Measurements from ENCODE around the gene TIAM2.

The TIAM2 gene

GRCh38 chr6:155187106-155187505 is 192.0 kb downstream of the TIAM2 start:
- H3K27ac ChIP-seq (ENCODE audit: low read depth, low read length) = no peak overlapping the region
- no CpG with 5 or more reads among the region's 2 CpGs for WGBS (ENCODE audit: extremely low coverage, insufficient coverage, low lambda C conversion rate)
- H3K4ac ChIP-seq (ENCODE audit: low read depth, low read length) = no peak overlapping the region

GRCh38 chr6:155187994-155188706 is 193.0 kb downstream of the TIAM2 start:
- Histone ChIP-seq H3K79me1 (ENCODE audit: low read length) (no peaks in the 10 kb centered on the region), H3K23ac (ENCODE audit: low read length) (no peak overlapping the region), H3K4me3 (ENCODE audit: low read length) (no peak overlapping the region), H3K9ac (ENCODE audit: low read length) (no peak overlapping the region), H2BK120ac (ENCODE audit: low read depth, low read length) (no peak overlapping the region), H3K27ac (ENCODE audit: low read depth, low read length) (no peak overlapping the region), H4K5ac (ENCODE audit: low read length) (no peak overlapping the region), H3K18ac (ENCODE audit: low read length) (no peak overlapping the region), H3K56ac (ENCODE audit: low read length) (no peak overlapping the region), H3K36me3 (ENCODE audit: control insufficient read depth, insufficient read depth, low read length) (no peaks in the 10 kb centered on the region), H3K4me2 (ENCODE audit: low read length) (no peak overlapping the region), H2BK15ac (replicated peaks; ENCODE audit: low read depth) (no peak overlapping the region), H2AK5ac (ENCODE audit: low read length) (no peak overlapping the region), H2BK5ac (ENCODE audit: low read length) (no peak overlapping the region), H3K4me1 (ENCODE audit: control insufficient read depth, low read depth, low read length) (peaks cover 4% of the 10 kb centered on the region), H3K79me2 (ENCODE audit: control insufficient read depth, insufficient read depth, low read length) (no peaks in the 10 kb centered on the region), H3K4ac (ENCODE audit: low read depth, low read length) (no peak overlapping the region), H3K27me3 (ENCODE audit: insufficient read depth, low read length, poor library complexity) (no peaks in the 10 kb centered on the region), H4K8ac (ENCODE audit: low read depth, low read length) (no peak overlapping the region)
- DNase-seq = no peak
- WGBS (ENCODE audit: extremely low coverage, insufficient coverage, low lambda C conversion rate) = no CpG with 5 or more reads among the region's 13 CpGs

More at GRCh38 chr6:155187106-155187505, 192.0 kb downstream of the TIAM2 start:
- no peak overlapping the region for H3K56ac ChIP-seq (ENCODE audit: low read length)
- H2BK15ac ChIP-seq (replicated peaks; ENCODE audit: low read depth) = no peak overlapping the region
- H3K23ac ChIP-seq (ENCODE audit: low read length) = no peak overlapping the region
- H3K4me2 ChIP-seq (ENCODE audit: low read length) = no peak overlapping the region
- no peak overlapping the region for H2BK5ac ChIP-seq (ENCODE audit: low read length)
- no peak for DNase-seq
- H3K4me3 ChIP-seq (ENCODE audit: low read length) = no peak overlapping the region
- no peak overlapping the region for H2AK5ac ChIP-seq (ENCODE audit: low read length)
- H3K18ac ChIP-seq (ENCODE audit: low read length) = no peak overlapping the region
- no peak overlapping the region for H3K9ac ChIP-seq (ENCODE audit: low read length)
- H3K4me1 ChIP-seq (ENCODE audit: control insufficient read depth, low read depth, low read length) = peaks cover 4% of the 10 kb centered on the region
- H4K5ac ChIP-seq (ENCODE audit: low read length) = no peak overlapping the region
- no peaks in the 10 kb centered on the region for H3K27me3 ChIP-seq (ENCODE audit: insufficient read depth, low read length, poor library complexity)
- no peaks in the 10 kb centered on the region for H3K79me2 ChIP-seq (ENCODE audit: control insufficient read depth, insufficient read depth, low read length)
- no peaks in the 10 kb centered on the region for H3K79me1 ChIP-seq (ENCODE audit: low read length)
- no peak overlapping the region for H4K8ac ChIP-seq (ENCODE audit: low read depth, low read length)
- no peaks in the 10 kb centered on the region for H3K36me3 ChIP-seq (ENCODE audit: control insufficient read depth, insufficient read depth, low read length)
- no peak overlapping the region for H2BK120ac ChIP-seq (ENCODE audit: low read depth, low read length)

GRCh38 chr6:155188707-155189496 is 193.8 kb downstream of the TIAM2 start:
- no peak overlapping the region for H2BK15ac ChIP-seq (replicated peaks; ENCODE audit: low read depth)
- no peak overlapping the region for H3K56ac ChIP-seq (ENCODE audit: low read length)
- no peak overlapping the region for H4K8ac ChIP-seq (ENCODE audit: low read depth, low read length)
- H3K4me1 ChIP-seq (ENCODE audit: control insufficient read depth, low read depth, low read length) = peaks cover 4% of the 10 kb centered on the region
- no peak overlapping the region for H3K18ac ChIP-seq (ENCODE audit: low read length)
- no peak for DNase-seq
- no peak overlapping the region for H3K4ac ChIP-seq (ENCODE audit: low read depth, low read length)
- H2AK5ac ChIP-seq (ENCODE audit: low read length) = no peak overlapping the region
- H3K4me2 ChIP-seq (ENCODE audit: low read length) = no peak overlapping the region
- no peak overlapping the region for H2BK5ac ChIP-seq (ENCODE audit: low read length)
- H3K79me1 ChIP-seq (ENCODE audit: low read length) = no peaks in the 10 kb centered on the region
- H2BK120ac ChIP-seq (ENCODE audit: low read depth, low read length) = no peak overlapping the region
- H3K36me3 ChIP-seq (ENCODE audit: control insufficient read depth, insufficient read depth, low read length) = no peaks in the 10 kb centered on the region
- H3K9ac ChIP-seq (ENCODE audit: low read length) = no peak overlapping the region
- no peak overlapping the region for H3K4me3 ChIP-seq (ENCODE audit: low read length)
- no peaks in the 10 kb centered on the region for H3K27me3 ChIP-seq (ENCODE audit: insufficient read depth, low read length, poor library complexity)
- H3K27ac ChIP-seq (ENCODE audit: low read depth, low read length) = no peak overlapping the region
- H3K79me2 ChIP-seq (ENCODE audit: control insufficient read depth, insufficient read depth, low read length) = no peaks in the 10 kb centered on the region
- no CpG with 5 or more reads among the region's 9 CpGs for WGBS (ENCODE audit: extremely low coverage, insufficient coverage, low lambda C conversion rate)
- no peak overlapping the region for H3K23ac ChIP-seq (ENCODE audit: low read length)
- no peak overlapping the region for H4K5ac ChIP-seq (ENCODE audit: low read length)

- H4K5ac ChIP-seq (ENCODE audit: low read length) = no peak overlapping the region
- no peak overlapping the region for H2BK5ac ChIP-seq (ENCODE audit: low read length)
- H4K8ac ChIP-seq (ENCODE audit: low read depth, low read length) = no peak overlapping the region
- H2BK15ac ChIP-seq (replicated peaks; ENCODE audit: low read depth) = no peak overlapping the region
- no peak overlapping the region for H3K4me2 ChIP-seq (ENCODE audit: low read length)
- H3K27me3 ChIP-seq (ENCODE audit: insufficient read depth, low read length, poor library complexity) = no peaks in the 10 kb centered on the region
- H3K4ac ChIP-seq (ENCODE audit: low read depth, low read length) = no peak overlapping the region
- H3K18ac ChIP-seq (ENCODE audit: low read length) = no peak overlapping the region
- H3K27ac ChIP-seq (ENCODE audit: low read depth, low read length) = no peak overlapping the region
- H3K9ac ChIP-seq (ENCODE audit: low read length) = no peak overlapping the region
- no peaks in the 10 kb centered on the region for H3K79me1 ChIP-seq (ENCODE audit: low read length)
- H3K79me2 ChIP-seq (ENCODE audit: control insufficient read depth, insufficient read depth, low read length) = no peaks in the 10 kb centered on the region
- no peak overlapping the region for H3K56ac ChIP-seq (ENCODE audit: low read length)
- H3K36me3 ChIP-seq (ENCODE audit: control insufficient read depth, insufficient read depth, low read length) = no peaks in the 10 kb centered on the region
- H2AK5ac ChIP-seq (ENCODE audit: low read length) = no peak overlapping the region
- no peak overlapping the region for H2BK120ac ChIP-seq (ENCODE audit: low read depth, low read length)
- no peak overlapping the region for H3K23ac ChIP-seq (ENCODE audit: low read length)
- WGBS (ENCODE audit: extremely low coverage, insufficient coverage, low lambda C conversion rate) = no CpG with 5 or more reads among the region's 4 CpGs
- DNase-seq = no peak
- no peak overlapping the region for H3K4me3 ChIP-seq (ENCODE audit: low read length)
- peaks cover 4% of the 10 kb centered on the region for H3K4me1 ChIP-seq (ENCODE audit: control insufficient read depth, low read depth, low read length)
Observed at GRCh38 chr6:155190677-155191076, 195.6 kb downstream of the TIAM2 start.

GRCh38 chr6:155193526-155193925 is 198.4 kb downstream of the TIAM2 start:
- H2BK120ac ChIP-seq (ENCODE audit: low read depth, low read length) = no peak overlapping the region
- H3K79me1 ChIP-seq (ENCODE audit: low read length) = no peaks in the 10 kb centered on the region
- no CpG with 5 or more reads among the region's 5 CpGs for WGBS (ENCODE audit: extremely low coverage, insufficient coverage, low lambda C conversion rate)

More at GRCh38 chr6:155193526-155193925, 198.4 kb downstream of the TIAM2 start:
- H2BK15ac ChIP-seq (replicated peaks; ENCODE audit: low read depth) = no peak overlapping the region
- no peak overlapping the region for H3K4me2 ChIP-seq (ENCODE audit: low read length)
- no peak overlapping the region for H3K23ac ChIP-seq (ENCODE audit: low read length)
- H3K27me3 ChIP-seq (ENCODE audit: insufficient read depth, low read length, poor library complexity) = no peaks in the 10 kb centered on the region
- no peak overlapping the region for H3K4me3 ChIP-seq (ENCODE audit: low read length)
- H3K79me2 ChIP-seq (ENCODE audit: control insufficient read depth, insufficient read depth, low read length) = no peaks in the 10 kb centered on the region
- no peak overlapping the region for H2BK5ac ChIP-seq (ENCODE audit: low read length)
- no peak overlapping the region for H3K4ac ChIP-seq (ENCODE audit: low read depth, low read length)
- no peak overlapping the region for H3K56ac ChIP-seq (ENCODE audit: low read length)
- H3K36me3 ChIP-seq (ENCODE audit: control insufficient read depth, insufficient read depth, low read length) = no peaks in the 10 kb centered on the region
- H3K9ac ChIP-seq (ENCODE audit: low read length) = no peak overlapping the region
- no peak overlapping the region for H3K18ac ChIP-seq (ENCODE audit: low read length)
- H3K27ac ChIP-seq (ENCODE audit: low read depth, low read length) = no peak overlapping the region
- H4K5ac ChIP-seq (ENCODE audit: low read length) = no peak overlapping the region
- no peak overlapping the region for H2AK5ac ChIP-seq (ENCODE audit: low read length)
- no peaks in the 10 kb centered on the region for H3K4me1 ChIP-seq (ENCODE audit: control insufficient read depth, low read depth, low read length)
- DNase-seq = no peak
- no peak overlapping the region for H4K8ac ChIP-seq (ENCODE audit: low read depth, low read length)

Data from mesendoderm (in vitro differentiated cells).